Aorta (tissue), 5 donors: ENCODE data around the gene ZNF319. TPM values are rescaled to one million over a fixed set of nuclear protein-coding genes. Genes with fewer than 3 reads are reported as not detected.
A peak's percentile ranks its signal among the peaks of the same experiment; 100 is the strongest.

Source experiments
- ATAC-seq: fragments of 200-7000 bp; cut with Tn5 transposase; one replicate; pipeline ENCODE4 v1.9.1; 2022; ENCODE audit warnings: moderate library complexity; ENCODE audit not compliant: low FRiP score
- DNase-seq, 2 donors: peaks; one replicate each; pipeline ENCODE4 v3.0.0-alpha.2; 2020
- H3K27ac ChIP-seq, 2 donors: one replicate each; pipeline ENCODE4 v1.5.1; 2013; ENCODE audit warnings: low read length in 2 of 2, mild to moderate bottlenecking in 2 of 2, moderate library complexity in 2 of 2, control low read depth in 1 of 2, inconsistent platforms in 1 of 2, low read depth in 1 of 2
- H3K27me3 ChIP-seq, 2 donors: one replicate each; pipeline ENCODE4 v1.6.1; 2013; ENCODE audit warnings: control low read depth in 1 of 2, low read length in 1 of 2, mild to moderate bottlenecking in 1 of 2, moderate library complexity in 1 of 2; ENCODE audit not compliant: insufficient read depth in 2 of 2, control insufficient read depth in 1 of 2
- H3K36me3 ChIP-seq, 2 donors: one replicate each; pipeline ENCODE4 v1.6.1; 2013; ENCODE audit warnings: control low read depth in 1 of 2, low read length in 1 of 2, mild to moderate bottlenecking in 1 of 2; ENCODE audit not compliant: insufficient read depth in 2 of 2, control insufficient read depth in 1 of 2
- H3K4me1 ChIP-seq, 2 donors: one replicate each; pipeline ENCODE4 v1.6.1; 2013; ENCODE audit warnings: low read length in 2 of 2, control low read depth in 1 of 2, mild to moderate bottlenecking in 1 of 2, moderate library complexity in 1 of 2; ENCODE audit not compliant: insufficient read depth in 2 of 2, control insufficient read depth in 1 of 2
- H3K4me3 ChIP-seq, 2 donors: one replicate each; pipeline ENCODE4 v1.5.1; 2013; ENCODE audit warnings: low read length in 2 of 2, control low read depth in 1 of 2, mild to moderate bottlenecking in 1 of 2
- H3K9me3 ChIP-seq: one replicate; pipeline ENCODE4 v1.6.1; 2013; ENCODE audit warnings: mild to moderate bottlenecking, low read length; ENCODE audit not compliant: control insufficient read depth
- WGBS, 2 donors: extraction: QIAGEN DNeasy Blood & Tissue Kit; methylation state at CpG; one replicate each; pipeline ENCODE4 v1.1.7; 2013; 5-methylcytosine and 5-hydroxymethylcytosine counted together
- intact Hi-C, 2 donors: fragments of 100-400 bp; cut with DNase I; formaldehyde crosslinking; loops; one replicate each; pipeline versions ENCODE4 v1.14.2 to v1.15.0; 2022
- polyA plus RNA-seq, 2 donors: library from polyadenylated mRNA; stranded (reverse); fragments of 200-250 nt; gene quantifications; one replicate each; pipeline ENCODE4 v1.2.3, GENCODE V29; 2013
- total RNA-seq, 2 donors: library from RNA; stranded (reverse); fragmentation: NEBNext Ultra II Directional; extraction: Animal tissue kit (Norgen Biotek cat#: 25700); gene quantifications; one replicate each; pipeline ENCODE4 v1.2.1, GENCODE V29; 2021
- donor health status: healthy with polysubstance abuse.
- donor health status: Bipolar disorder and iron deficiency.
- donor health status: DM: no; HTN: no; CAD: no.
- donor health status: DM: no; HTN: no; CAD: no.
- donor health status: DM: yes; HTN: yes; CAD: no.

The ZNF319 gene
- total and polyA plus RNA-seq, 4 donors, result 1.6 to 10.6 (median 5.6) TPM

DNA sequence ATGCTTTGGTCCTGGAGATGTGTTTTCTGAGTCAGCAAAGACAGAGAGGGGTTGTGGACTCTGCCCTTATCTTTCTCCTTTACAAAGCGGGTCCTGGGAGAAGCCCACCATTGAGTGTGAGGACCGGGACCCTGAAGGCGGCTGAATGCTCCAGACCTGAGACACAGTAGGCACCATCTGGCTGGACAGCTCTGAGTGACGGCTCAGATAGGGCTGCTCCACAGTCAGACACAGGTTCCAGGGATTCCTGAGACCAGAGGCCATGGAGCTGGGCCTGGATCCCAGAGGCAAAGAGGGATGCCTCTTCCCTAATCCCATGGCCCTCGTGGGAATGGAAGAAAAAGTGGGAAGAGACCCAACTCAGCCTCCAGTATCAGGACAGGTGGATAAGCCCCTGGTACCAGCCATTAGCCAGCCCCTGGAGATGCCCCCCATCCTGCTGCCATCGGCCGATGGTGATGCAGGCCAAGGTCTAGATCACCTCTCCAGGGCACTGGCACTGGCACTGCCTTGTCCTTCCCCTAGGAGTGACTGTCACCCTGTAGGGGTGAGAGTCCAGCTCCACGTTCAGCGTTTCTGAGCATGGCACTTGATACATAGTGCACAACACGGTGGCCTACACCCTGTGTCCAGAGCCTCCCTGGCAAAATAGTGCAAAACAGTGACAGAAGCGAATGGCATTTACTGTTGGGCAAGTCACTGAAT, 29.8 kb upstream of the ZNF319 start:
- no peaks in the 10 kb centered on the region for H3K27me3 ChIP-seq
- ATAC-seq (no peak), DNase-seq (no peak)
- WGBS, 2 donors, result 90 to 93% methylated on average over 11 of the region's 11 CpGs
- no peak overlapping the region for H3K27ac ChIP-seq
- intact Hi-C loops, result no loop called here
- no peaks in the 10 kb centered on the region for H3K36me3 ChIP-seq
- H3K4me3 ChIP-seq, result no peak overlapping the region
- no peaks in the 10 kb centered on the region for H3K9me3 ChIP-seq
- H3K4me1 ChIP-seq, result no peaks in the 10 kb centered on the region

DNA sequence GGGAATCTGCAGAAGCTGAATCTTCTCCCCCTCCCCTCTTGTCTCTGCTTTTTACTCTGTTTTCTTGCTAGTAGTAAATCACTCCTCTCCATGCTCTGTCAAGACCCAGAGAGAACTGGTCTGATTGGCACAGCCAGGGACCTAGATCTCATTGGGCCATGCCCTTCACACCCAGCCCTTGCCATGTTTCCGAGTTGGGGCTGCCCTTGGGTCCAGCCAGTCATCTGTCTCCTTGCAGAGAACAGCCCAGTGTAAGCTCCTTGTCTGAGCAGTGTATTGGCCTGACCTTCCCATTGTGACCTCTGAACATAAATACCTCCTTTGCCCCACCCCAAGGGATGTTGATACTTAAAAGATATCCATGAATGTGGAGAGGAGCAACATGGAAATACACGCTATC, 28.9 kb upstream of the ZNF319 start:
- 84 to 88% methylated on average over 2 of the region's 2 CpGs for WGBS, 2 donors
- Histone ChIP-seq H3K27me3 (no peaks in the 10 kb centered on the region), H3K27ac (no peak overlapping the region), H3K4me1 (no peaks in the 10 kb centered on the region), H3K36me3 (no peaks in the 10 kb centered on the region), H3K9me3 (no peaks in the 10 kb centered on the region), H3K4me3 (no peak overlapping the region)
- intact Hi-C loops, result loop anchor here (5.0 to 10.0 kb wide), 2 partner anchors 168 to 465 kb away; partner anchors contain the start of gene CSNK2A2 (in 2 of the 2)
- no peak for DNase-seq
- no peak for ATAC-seq

DNA sequence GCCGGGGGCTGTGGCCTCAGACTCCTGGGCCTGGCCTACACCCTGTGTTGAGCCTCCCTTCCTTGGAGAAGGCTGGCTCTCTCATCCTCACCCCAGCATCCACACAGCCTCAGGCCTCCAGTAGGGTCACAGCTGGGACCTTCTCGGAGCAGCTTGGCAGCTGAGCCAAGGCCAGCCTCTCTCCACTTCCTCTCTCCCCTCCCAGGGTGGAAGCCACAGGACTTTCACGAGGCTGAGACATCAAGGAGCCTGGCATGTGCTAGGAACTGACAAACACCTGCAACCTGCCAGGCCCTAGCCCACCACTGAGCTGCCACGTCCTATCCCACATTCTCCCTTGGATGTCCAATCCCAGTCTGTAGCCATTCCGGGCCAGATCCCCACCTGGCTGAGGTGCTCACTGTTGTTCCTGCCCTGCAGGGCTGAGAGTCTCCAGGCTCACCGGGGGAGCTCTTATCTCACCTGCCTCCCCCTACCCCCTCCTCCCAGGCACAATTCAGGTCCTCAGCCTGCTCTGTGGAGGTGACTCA, 28.1 kb upstream of the ZNF319 start:
- Histone ChIP-seq H3K9me3 (no peaks in the 10 kb centered on the region), H3K27me3 (no peaks in the 10 kb centered on the region), H3K27ac (no peak overlapping the region), H3K4me3 (no peak overlapping the region), H3K36me3 (no peaks in the 10 kb centered on the region), H3K4me1 (no peaks in the 10 kb centered on the region)
- WGBS, 2 donors, result 87 to 91% methylated on average over 6 of the region's 6 CpGs
- DNase-seq (no peak), ATAC-seq (no peak)
- intact Hi-C loops, result loop anchor here (5.0 to 10.0 kb wide), 2 partner anchors 169 to 466 kb away; partner anchors contain the start of gene CSNK2A2 (in 2 of the 2)

DNA sequence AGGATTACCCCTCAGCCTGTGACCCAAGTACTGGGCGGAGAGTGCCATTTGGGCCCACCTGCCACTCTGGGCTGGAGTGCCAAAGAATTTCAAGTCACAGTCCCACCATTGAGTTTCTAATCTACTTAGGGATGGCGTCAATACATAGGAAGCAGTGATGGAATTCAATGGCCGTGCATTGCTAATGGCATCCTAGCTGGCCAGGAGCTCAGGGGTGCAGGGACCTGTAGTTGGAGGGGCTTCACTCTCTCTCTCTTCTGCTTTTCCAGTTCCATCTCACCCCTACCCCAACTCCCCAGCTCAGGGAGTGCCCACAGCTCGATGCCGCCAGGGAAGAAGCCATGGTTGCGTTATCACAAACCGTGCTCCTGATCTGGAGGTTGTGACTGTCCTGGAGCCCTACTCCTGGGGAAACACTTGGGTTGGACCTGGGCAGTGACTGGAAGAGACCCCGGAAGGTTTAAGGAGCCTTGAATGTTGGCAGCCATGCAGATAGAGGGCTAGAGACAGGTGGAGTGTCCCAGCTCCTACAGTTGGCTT, 27.5 kb upstream of the ZNF319 start:
- Histone ChIP-seq H3K36me3 (no peaks in the 10 kb centered on the region), H3K27me3 (no peaks in the 10 kb centered on the region), H3K9me3 (no peaks in the 10 kb centered on the region), H3K4me3 (no peak overlapping the region), H3K27ac (no peak overlapping the region), H3K4me1 (no peaks in the 10 kb centered on the region)
- peak in 1 of 2 donors; percentile 41 for DNase-seq
- ATAC-seq, result no peak
- WGBS, 2 donors, result 95 to 96% methylated on average over 8 of the region's 8 CpGs
- intact Hi-C loops, result loop anchor here (5.0 to 10.0 kb wide), 2 partner anchors 169 to 467 kb away; partner anchors contain the start of gene CSNK2A2 (in 2 of the 2)

DNA sequence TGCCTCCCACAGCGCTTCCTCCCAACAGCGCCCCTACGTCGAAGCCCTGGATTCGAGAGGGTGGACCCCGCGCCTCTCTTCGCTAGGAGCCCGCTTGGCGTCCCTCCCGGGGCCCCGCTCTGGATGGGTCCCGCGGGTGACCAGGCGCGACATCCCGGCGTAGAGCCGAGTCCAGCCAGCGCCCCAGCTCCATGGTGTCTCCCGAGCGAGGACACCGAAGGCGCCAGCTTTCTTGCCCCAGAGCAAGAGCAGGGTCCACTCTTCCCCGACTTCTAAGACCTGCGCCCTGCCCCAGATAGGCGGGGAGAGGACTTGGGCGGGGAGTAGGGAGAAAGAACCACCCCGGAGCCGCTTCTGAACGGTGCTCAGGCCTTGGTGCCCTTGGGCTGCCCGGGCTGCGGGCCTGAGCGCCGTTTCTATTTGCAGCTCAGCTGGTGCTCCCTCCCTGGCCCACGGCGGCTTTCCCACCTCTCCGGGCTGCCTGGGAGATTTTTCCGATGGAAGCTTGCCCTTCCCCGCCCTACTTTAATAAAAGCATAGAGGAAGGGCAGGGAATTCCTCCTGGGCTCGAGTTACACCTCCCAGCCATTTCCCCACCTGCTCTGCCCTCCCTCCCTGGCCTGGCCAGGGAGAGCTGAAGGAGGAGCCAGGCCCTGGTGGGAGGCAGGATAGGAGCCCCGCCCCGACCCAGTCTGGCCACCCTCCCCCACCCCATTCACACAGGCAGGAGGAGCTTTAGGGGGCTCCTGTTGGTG, 26.9 kb upstream of the ZNF319 start:
- Histone ChIP-seq H3K27ac (no peak overlapping the region), H3K4me1 (no peaks in the 10 kb centered on the region), H3K36me3 (no peaks in the 10 kb centered on the region), H3K9me3 (no peaks in the 10 kb centered on the region), H3K27me3 (no peaks in the 10 kb centered on the region), H3K4me3 (peak overlapping the region in 1 of 2 donors; percentile 12)
- WGBS, 2 donors, result 4 to 5% methylated on average over 38 to 43 of the region's 43 CpGs
- DNase-seq, result peak in 1 of 2 donors; percentile 81
- ATAC-seq, result no peak
- intact Hi-C loops, result loop anchor here (5.0 to 10.0 kb wide), 2 partner anchors 170 to 467 kb away; partner anchors contain the start of gene CSNK2A2 (in 2 of the 2)

- Histone ChIP-seq H3K27ac (no peak overlapping the region), H3K4me1 (no peaks in the 10 kb centered on the region), H3K36me3 (no peaks in the 10 kb centered on the region), H3K9me3 (no peaks in the 10 kb centered on the region), H3K27me3 (no peaks in the 10 kb centered on the region), H3K4me3 (peak overlapping the region in 1 of 2 donors; percentile 49)
- 1% methylated on average over 35 to 38 of the region's 38 CpGs for WGBS, 2 donors
- peak in 1 of 2 donors; percentile 77 for DNase-seq
- no peak for ATAC-seq
- intact Hi-C loops, result loop anchor here (5.0 to 10.0 kb wide), 2 partner anchors 171 to 468 kb away; partner anchors contain the start of gene CSNK2A2 (in 2 of the 2)
These were observed 26.3 kb upstream of the ZNF319 start for GRCh38 chr16:58026705-58027160.

GRCh38 chr16:58026139-58026704, 25.8 kb upstream of the ZNF319 start:
- intact Hi-C loops, result loop anchor here (5.0 to 10.0 kb wide), 2 partner anchors 171 to 469 kb away; partner anchors contain the start of gene CSNK2A2 (in 2 of the 2)
- no peaks in the 10 kb centered on the region for H3K27me3 ChIP-seq
- no peaks in the 10 kb centered on the region for H3K4me1 ChIP-seq
- no peaks in the 10 kb centered on the region for H3K9me3 ChIP-seq
- peak overlapping the region; percentile 20 to 49 for H3K4me3 ChIP-seq
- ATAC-seq (peak; percentile 31), DNase-seq (peak in 1 of 2 donors; percentile 88)
- no peaks in the 10 kb centered on the region for H3K36me3 ChIP-seq
- 0% methylated on average over 60 to 65 of the region's 65 CpGs for WGBS, 2 donors
- H3K27ac ChIP-seq, result no peak overlapping the region
